ENCODE measurements around the gene PHF21A.

DNA sequence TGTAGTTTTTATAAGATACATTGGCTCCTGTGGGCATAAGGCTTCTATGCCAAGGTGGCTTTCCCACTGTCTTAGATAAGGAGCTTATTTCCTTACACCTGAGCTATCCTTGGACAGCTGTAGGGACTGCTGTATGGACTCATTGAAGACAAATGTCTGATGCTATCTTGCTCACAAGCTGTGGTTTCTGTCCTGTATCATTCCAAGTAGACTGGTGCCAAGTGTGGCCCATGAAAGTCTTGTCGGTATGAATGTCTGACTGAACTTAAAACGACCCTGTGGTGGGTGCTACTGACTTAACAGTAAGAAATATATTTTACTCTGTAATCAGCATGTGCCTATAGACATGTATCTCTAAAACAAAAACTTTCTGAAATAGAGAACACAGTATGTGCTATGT is 153.7 kb downstream of the PHF21A start:
- TF ChIP-seq, protein P1, sequence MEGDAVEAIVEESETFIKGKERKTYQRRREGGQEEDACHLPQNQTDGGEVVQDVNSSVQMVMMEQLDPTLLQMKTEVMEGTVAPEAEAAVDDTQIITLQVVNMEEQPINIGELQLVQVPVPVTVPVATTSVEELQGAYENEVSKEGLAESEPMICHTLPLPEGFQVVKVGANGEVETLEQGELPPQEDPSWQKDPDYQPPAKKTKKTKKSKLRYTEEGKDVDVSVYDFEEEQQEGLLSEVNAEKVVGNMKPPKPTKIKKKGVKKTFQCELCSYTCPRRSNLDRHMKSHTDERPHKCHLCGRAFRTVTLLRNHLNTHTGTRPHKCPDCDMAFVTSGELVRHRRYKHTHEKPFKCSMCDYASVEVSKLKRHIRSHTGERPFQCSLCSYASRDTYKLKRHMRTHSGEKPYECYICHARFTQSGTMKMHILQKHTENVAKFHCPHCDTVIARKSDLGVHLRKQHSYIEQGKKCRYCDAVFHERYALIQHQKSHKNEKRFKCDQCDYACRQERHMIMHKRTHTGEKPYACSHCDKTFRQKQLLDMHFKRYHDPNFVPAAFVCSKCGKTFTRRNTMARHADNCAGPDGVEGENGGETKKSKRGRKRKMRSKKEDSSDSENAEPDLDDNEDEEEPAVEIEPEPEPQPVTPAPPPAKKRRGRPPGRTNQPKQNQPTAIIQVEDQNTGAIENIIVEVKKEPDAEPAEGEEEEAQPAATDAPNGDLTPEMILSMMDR (IDR thresholded peaks at IDR 0.05), result no peak
- no peak for TF ChIP-seq EZH2 (IDR thresholded peaks at IDR 0.05)

Data from neural progenitor cell (in vitro differentiated cells).